SK-N-SH (cell line): ENCODE results near the gene THYN1.
A peak's percentile ranks its signal among the peaks of the same experiment; 100 is the strongest.

ENCODE experiments used
- FOXJ3 ChIP-seq: sonication (generic); formaldehyde crosslinking; IDR thresholded peaks from 2 replicates; pipeline ENCODE4 v1.5.1; 2020; ENCODE audit warnings: mild to moderate bottlenecking, missing genetic modification reagents
- MXI1 ChIP-seq: IDR thresholded peaks from 2 replicates; pipeline ENCODE4 v1.6.1; 2012; ENCODE audit warnings: mild to moderate bottlenecking, low read depth, low read length, improper control_type of control experiment
- POLR2AphosphoS5 ChIP-seq: IDR thresholded peaks from 2 replicates; pipeline ENCODE4 v1.6.1; 2012; ENCODE audit warnings: low read depth, low read length
- SIN3A ChIP-seq: IDR thresholded peaks from 2 replicates; pipeline ENCODE4 v1.6.1; 2012; ENCODE audit warnings: low read depth, mild to moderate bottlenecking, low read length, moderate library complexity, borderline replicate concordance
- TCF12 ChIP-seq: IDR thresholded peaks from 2 replicates; pipeline ENCODE4 v1.4.0; 2012
- YY1 ChIP-seq: IDR thresholded peaks from 2 replicates; pipeline ENCODE4 v1.4.0; 2012; ENCODE audit warnings: low read depth, mild to moderate bottlenecking
- ZBTB33 ChIP-seq: IDR thresholded peaks from 2 replicates; pipeline ENCODE4 v1.4.0; 2012; ENCODE audit warnings: low read depth, borderline replicate concordance
- TF ChIP-seq, protein P1 (sequence below): fragments of 200-600 bp; sonication (generic); IDR thresholded peaks from 2 replicates; pipeline ENCODE4 v1.6.1; 2017; ENCODE audit warnings: antibody characterized with exemption, mild to moderate bottlenecking, moderate library complexity

- TF ChIP-seq TCF12 (no peak), SIN3A (no peak), FOXJ3 (CRISPR knock-in tag) (no peak), YY1 (no peak), POLR2AphosphoS5 (no peak), MXI1 (no peak), ZBTB33 (no peak)
- TF ChIP-seq, protein P1, sequence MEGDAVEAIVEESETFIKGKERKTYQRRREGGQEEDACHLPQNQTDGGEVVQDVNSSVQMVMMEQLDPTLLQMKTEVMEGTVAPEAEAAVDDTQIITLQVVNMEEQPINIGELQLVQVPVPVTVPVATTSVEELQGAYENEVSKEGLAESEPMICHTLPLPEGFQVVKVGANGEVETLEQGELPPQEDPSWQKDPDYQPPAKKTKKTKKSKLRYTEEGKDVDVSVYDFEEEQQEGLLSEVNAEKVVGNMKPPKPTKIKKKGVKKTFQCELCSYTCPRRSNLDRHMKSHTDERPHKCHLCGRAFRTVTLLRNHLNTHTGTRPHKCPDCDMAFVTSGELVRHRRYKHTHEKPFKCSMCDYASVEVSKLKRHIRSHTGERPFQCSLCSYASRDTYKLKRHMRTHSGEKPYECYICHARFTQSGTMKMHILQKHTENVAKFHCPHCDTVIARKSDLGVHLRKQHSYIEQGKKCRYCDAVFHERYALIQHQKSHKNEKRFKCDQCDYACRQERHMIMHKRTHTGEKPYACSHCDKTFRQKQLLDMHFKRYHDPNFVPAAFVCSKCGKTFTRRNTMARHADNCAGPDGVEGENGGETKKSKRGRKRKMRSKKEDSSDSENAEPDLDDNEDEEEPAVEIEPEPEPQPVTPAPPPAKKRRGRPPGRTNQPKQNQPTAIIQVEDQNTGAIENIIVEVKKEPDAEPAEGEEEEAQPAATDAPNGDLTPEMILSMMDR: peak; percentile 57
Observed at GRCh38 chr11:134261626-134262488, 8.7 kb upstream of the THYN1 start.
